HepG2 (cell line): Measurements from ENCODE around the gene ASH1L. TPM values are rescaled to one million over a fixed set of nuclear protein-coding genes. Genes with fewer than 3 reads are reported as not detected.

Experiments used
- ARNTL ChIP-seq: sonication (generic); formaldehyde crosslinking; IDR thresholded peaks from 2 replicates; pipeline ENCODE4 v1.4.0; 2020; ENCODE audit warnings: mild to moderate bottlenecking, missing genetic modification reagents
- CAMTA2 ChIP-seq: sonication (generic); formaldehyde crosslinking; IDR thresholded peaks from 2 replicates; pipeline ENCODE4 v1.4.0; 2020; ENCODE audit warnings: mild to moderate bottlenecking, missing genetic modification reagents, borderline replicate concordance
- CBX1 ChIP-seq: IDR thresholded peaks from one replicate; pipeline ENCODE4 v1.6.1; 2016; ENCODE audit warnings: antibody characterized with exemption, low read depth
- CREM ChIP-seq, 2 experiments: sonication (generic) in 1 of 2; formaldehyde crosslinking in 1 of 2; IDR thresholded peaks; 2 replicates each; pipeline versions ENCODE4 v1.4.0 to v1.6.1; 2016 to 2020; ENCODE audit warnings: antibody characterized with exemption in 1 of 2, mild to moderate bottlenecking in 1 of 2, missing genetic modification reagents in 1 of 2
- ELK4 ChIP-seq: sonication (generic); formaldehyde crosslinking; IDR thresholded peaks from 2 replicates; pipeline ENCODE4 v1.9.0; 2021; ENCODE audit warnings: missing genetic modification reagents, borderline replicate concordance
- FOXO1 ChIP-seq: sonication (generic); formaldehyde crosslinking; IDR thresholded peaks from 2 replicates; pipeline ENCODE4 v1.4.0; 2020; ENCODE audit warnings: missing genetic modification reagents
- HHEX ChIP-seq: IDR thresholded peaks from 2 replicates; pipeline ENCODE4 v1.6.1; 2016; ENCODE audit warnings: control low read depth
- KDM5B ChIP-seq: sonication (generic); formaldehyde crosslinking; IDR thresholded peaks from 2 replicates; pipeline ENCODE4 v1.4.0; 2020; ENCODE audit warnings: missing genetic modification reagents, mild to moderate bottlenecking, borderline replicate concordance
- MED8 ChIP-seq: sonication (generic); formaldehyde crosslinking; IDR thresholded peaks from 2 replicates; pipeline ENCODE4 v1.8.1; 2023; ENCODE audit warnings: mild to moderate bottlenecking, missing genetic modification reagents; ENCODE audit not compliant: insufficient replicate concordance
- NFYB ChIP-seq: sonication (generic); formaldehyde crosslinking; IDR thresholded peaks from 2 replicates; pipeline ENCODE4 v1.4.0; 2020; ENCODE audit warnings: missing genetic modification reagents
- POLR2A ChIP-seq, 2 experiments: IDR thresholded peaks; 2 replicates each; pipeline ENCODE4 v1.6.1; 2011; ENCODE audit warnings: low read depth in 2 of 2, low read length in 2 of 2, mild to moderate bottlenecking in 1 of 2, moderate library complexity in 1 of 2; ENCODE audit not compliant: insufficient read depth in 1 of 2
- SOX5 ChIP-seq: IDR thresholded peaks from 2 replicates; pipeline ENCODE4 v1.6.1; 2016; ENCODE audit warnings: borderline replicate concordance
- TAF15 ChIP-seq: fragments of 200-400 bp; formaldehyde crosslinking; IDR thresholded peaks from one replicate; pipeline ENCODE4 v1.6.1; 2018; ENCODE audit warnings: mild to moderate bottlenecking, low read depth, low read length; ENCODE audit not compliant: poor library complexity, severe bottlenecking
- TP53 ChIP-seq: sonication (generic); formaldehyde crosslinking; conservative IDR thresholded peaks from 2 replicates; pipeline ENCODE4 v1.4.0; 2020; ENCODE audit warnings: missing genetic modification reagents
- ZBTB7A ChIP-seq: sonication (generic); formaldehyde crosslinking; IDR thresholded peaks from 2 replicates; pipeline ENCODE4 v1.8.0; 2022; ENCODE audit warnings: mild to moderate bottlenecking, missing genetic modification reagents
- ZKSCAN5 ChIP-seq: sonication (generic); formaldehyde crosslinking; IDR thresholded peaks from 2 replicates; pipeline ENCODE4 v1.5.1; 2020; ENCODE audit warnings: mild to moderate bottlenecking, missing genetic modification reagents
- ZKSCAN8 ChIP-seq: IDR thresholded peaks from 2 replicates; pipeline ENCODE4 v1.6.1; 2016; ENCODE audit warnings: borderline replicate concordance, missing genetic modification reagents, missing compliant biosample characterization
- ZNF383 ChIP-seq: sonication (generic); formaldehyde crosslinking; IDR thresholded peaks from 2 replicates; pipeline ENCODE4 v1.4.0; 2020; ENCODE audit warnings: missing genetic modification reagents, mild to moderate bottlenecking, borderline replicate concordance
- ZNF451 ChIP-seq: sonication (generic); formaldehyde crosslinking; IDR thresholded peaks from 2 replicates; pipeline ENCODE4 v1.5.0; 2020; ENCODE audit warnings: mild to moderate bottlenecking, missing genetic modification reagents
- ZNF556 ChIP-seq: sonication (generic); formaldehyde crosslinking; IDR thresholded peaks from 2 replicates; pipeline ENCODE4 v1.4.0; 2020; ENCODE audit warnings: mild to moderate bottlenecking, missing genetic modification reagents, borderline replicate concordance
- ZNF687 ChIP-seq: sonication (generic); formaldehyde crosslinking; IDR thresholded peaks from 2 replicates; pipeline ENCODE4 v1.5.1; 2020; ENCODE audit warnings: mild to moderate bottlenecking, missing genetic modification reagents, moderate library complexity
- ZSCAN31 ChIP-seq: sonication (generic); formaldehyde crosslinking; IDR thresholded peaks from 2 replicates; pipeline ENCODE4 v1.5.0; 2020; ENCODE audit warnings: low read depth, mild to moderate bottlenecking, missing genetic modification reagents
- polyA plus RNA-seq, 8 experiments: library from polyadenylated mRNA; depleted of rRNA in 3 of 8; stranded (reverse) in 7 of 8; unstranded in 1 of 8; fragments of >200 nt; fragmentation: Illumina TruSeq in 4 of 8; extraction: Trizol in 4 of 8; gene quantifications; 2 replicates each; pipeline versions ENCODE4 v1.2.1 to v1.2.3, GENCODE V29; 2011 to 2016; ENCODE audit warnings: low read depth in 4 of 8, missing spikeins in 1 of 8, mixed read lengths in 1 of 8; ENCODE audit not compliant: insufficient read depth in 1 of 8
- total RNA-seq, 5 experiments: library from RNA; depleted of rRNA; stranded (reverse); fragments of >200 nt; fragmentation: Illumina TruSeq; extraction: Trizol; gene quantifications; 2 replicates each; pipeline ENCODE4 v1.2.3, GENCODE V29; 2016; ENCODE audit warnings: low read depth in 1 of 5
- TF ChIP-seq, protein P1 (sequence below): sonication (generic); formaldehyde crosslinking; IDR thresholded peaks from 2 replicates; pipeline ENCODE4 v1.5.1; 2020; ENCODE audit warnings: mild to moderate bottlenecking, moderate library complexity, missing genetic modification reagents
- TF ChIP-seq, protein P2 (sequence below), 2 experiments: fragments of 450-650 bp in 1 of 2; sonication (generic) in 1 of 2; formaldehyde crosslinking; IDR thresholded peaks; 2 replicates each; pipeline versions ENCODE4 v1.5.0 to v1.8.0; 2020 to 2022; ENCODE audit warnings: mild to moderate bottlenecking in 1 of 2, missing genetic modification reagents in 1 of 2

ASH1L gene
- total and polyA plus RNA-seq, 2 of the 13 experiments (the other 11 are each of a cell fraction or from before 2014, with no cell fraction given), result 10.2 to 15.3 TPM

GRCh38 chr1:155285631-155286044, 277.0 kb downstream of the ASH1L start (continued):
- TF ChIP-seq, protein P1, sequence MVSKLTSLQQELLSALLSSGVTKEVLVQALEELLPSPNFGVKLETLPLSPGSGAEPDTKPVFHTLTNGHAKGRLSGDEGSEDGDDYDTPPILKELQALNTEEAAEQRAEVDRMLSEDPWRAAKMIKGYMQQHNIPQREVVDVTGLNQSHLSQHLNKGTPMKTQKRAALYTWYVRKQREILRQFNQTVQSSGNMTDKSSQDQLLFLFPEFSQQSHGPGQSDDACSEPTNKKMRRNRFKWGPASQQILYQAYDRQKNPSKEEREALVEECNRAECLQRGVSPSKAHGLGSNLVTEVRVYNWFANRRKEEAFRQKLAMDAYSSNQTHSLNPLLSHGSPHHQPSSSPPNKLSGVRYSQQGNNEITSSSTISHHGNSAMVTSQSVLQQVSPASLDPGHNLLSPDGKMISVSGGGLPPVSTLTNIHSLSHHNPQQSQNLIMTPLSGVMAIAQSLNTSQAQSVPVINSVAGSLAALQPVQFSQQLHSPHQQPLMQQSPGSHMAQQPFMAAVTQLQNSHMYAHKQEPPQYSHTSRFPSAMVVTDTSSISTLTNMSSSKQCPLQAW (CRISPR knock-in tag), result peak; percentile 74
- TF ChIP-seq ZNF383 (CRISPR knock-in tag) (no peak), ELK4 (CRISPR knock-in tag) (no peak), SOX5 (no peak), CAMTA2 (CRISPR knock-in tag) (peak; percentile 28; the same call in 1 of the 2 replicates), ZKSCAN8 (CRISPR knock-in tag) (no peak), TAF15 (no peak), KDM5B (CRISPR knock-in tag) (peak; percentile 34; the same call in 1 of the 2 replicates), ZSCAN31 (no peak), ZNF687 (CRISPR knock-in tag) (peak; percentile 93), ZNF556 (CRISPR knock-in tag) (0 out of 2 replicates have a peak, but pooled peaks have one; percentile 37), TP53 (no peak), CBX1 (no peak), NFYB (CRISPR knock-in tag) (no peak), ZKSCAN5 (no peak), ZBTB7A (CRISPR knock-in tag) (peak; percentile 64; the same call in 1 of the 2 replicates), ZNF451 (CRISPR knock-in tag) (no peak), MED8 (no peak), CREM (IDR thresholded peaks at IDR 0.05) (no peak), CREM (CRISPR knock-in tag; IDR thresholded peaks at IDR 0.05) (no peak), HHEX (no peak), ARNTL (CRISPR knock-in tag) (no peak), POLR2A (IDR thresholded peaks at IDR 0.05; ENCODE audit: insufficient read depth in 1 of 2, low read depth in 2 of 2, low read length in 2 of 2) (peak; percentile 15 to 45; a peak in 2 of 4 replicates), FOXO1 (no peak)
- TF ChIP-seq, protein P2, sequence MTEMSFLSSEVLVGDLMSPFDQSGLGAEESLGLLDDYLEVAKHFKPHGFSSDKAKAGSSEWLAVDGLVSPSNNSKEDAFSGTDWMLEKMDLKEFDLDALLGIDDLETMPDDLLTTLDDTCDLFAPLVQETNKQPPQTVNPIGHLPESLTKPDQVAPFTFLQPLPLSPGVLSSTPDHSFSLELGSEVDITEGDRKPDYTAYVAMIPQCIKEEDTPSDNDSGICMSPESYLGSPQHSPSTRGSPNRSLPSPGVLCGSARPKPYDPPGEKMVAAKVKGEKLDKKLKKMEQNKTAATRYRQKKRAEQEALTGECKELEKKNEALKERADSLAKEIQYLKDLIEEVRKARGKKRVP (CRISPR knock-in tag; IDR thresholded peaks at IDR 0.05), result no peak
